ENCODE results near the gene SEC63. TPM values are rescaled to one million over a fixed set of nuclear protein-coding genes. Genes with fewer than 3 reads are reported as not detected.
A peak's percentile ranks its signal among the peaks of the same experiment; 100 is the strongest.
"Not testable (repeated sequence)": the region's sequence is repeated elsewhere in the genome, so short reads cannot be mapped to it uniquely, and the experiment has no call there.

SEC63 gene, protein sequence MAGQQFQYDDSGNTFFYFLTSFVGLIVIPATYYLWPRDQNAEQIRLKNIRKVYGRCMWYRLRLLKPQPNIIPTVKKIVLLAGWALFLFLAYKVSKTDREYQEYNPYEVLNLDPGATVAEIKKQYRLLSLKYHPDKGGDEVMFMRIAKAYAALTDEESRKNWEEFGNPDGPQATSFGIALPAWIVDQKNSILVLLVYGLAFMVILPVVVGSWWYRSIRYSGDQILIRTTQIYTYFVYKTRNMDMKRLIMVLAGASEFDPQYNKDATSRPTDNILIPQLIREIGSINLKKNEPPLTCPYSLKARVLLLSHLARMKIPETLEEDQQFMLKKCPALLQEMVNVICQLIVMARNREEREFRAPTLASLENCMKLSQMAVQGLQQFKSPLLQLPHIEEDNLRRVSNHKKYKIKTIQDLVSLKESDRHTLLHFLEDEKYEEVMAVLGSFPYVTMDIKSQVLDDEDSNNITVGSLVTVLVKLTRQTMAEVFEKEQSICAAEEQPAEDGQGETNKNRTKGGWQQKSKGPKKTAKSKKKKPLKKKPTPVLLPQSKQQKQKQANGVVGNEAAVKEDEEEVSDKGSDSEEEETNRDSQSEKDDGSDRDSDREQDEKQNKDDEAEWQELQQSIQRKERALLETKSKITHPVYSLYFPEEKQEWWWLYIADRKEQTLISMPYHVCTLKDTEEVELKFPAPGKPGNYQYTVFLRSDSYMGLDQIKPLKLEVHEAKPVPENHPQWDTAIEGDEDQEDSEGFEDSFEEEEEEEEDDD
- 100 to 1,000 TPM; 106 to 116 TPM for total RNA-seq

GRCh38 chr6:107957909-107958688 is at the start of gene SEC63:
Gene SEC63 (minus strand): TSS chr6:107958208. CDS start chr6:107958009, 199 bp downstream.
- peaks cover 14% of the 10 kb centered on the region for H3K36me3 Mint-ChIP-seq
- DNase-seq (ENCODE audit: low spot score) (peak; percentile 98), ATAC-seq (peak; percentile 99)
- H3K27ac Mint-ChIP-seq: peak within 1 kb of the TSS; percentile 97 to 98
- H3K4me1 Mint-ChIP-seq (ENCODE audit: low read depth in 2 of 2): peaks cover 17 to 21% of the 10 kb centered on the region in 2 donors
- no peaks in the 10 kb centered on the region for H3K27me3 Mint-ChIP-seq
- peak within 1 kb of the TSS; percentile 100 for H3K4me3 Mint-ChIP-seq
- H3K9me3 Mint-ChIP-seq: no peaks in the 10 kb centered on the region

DNA sequence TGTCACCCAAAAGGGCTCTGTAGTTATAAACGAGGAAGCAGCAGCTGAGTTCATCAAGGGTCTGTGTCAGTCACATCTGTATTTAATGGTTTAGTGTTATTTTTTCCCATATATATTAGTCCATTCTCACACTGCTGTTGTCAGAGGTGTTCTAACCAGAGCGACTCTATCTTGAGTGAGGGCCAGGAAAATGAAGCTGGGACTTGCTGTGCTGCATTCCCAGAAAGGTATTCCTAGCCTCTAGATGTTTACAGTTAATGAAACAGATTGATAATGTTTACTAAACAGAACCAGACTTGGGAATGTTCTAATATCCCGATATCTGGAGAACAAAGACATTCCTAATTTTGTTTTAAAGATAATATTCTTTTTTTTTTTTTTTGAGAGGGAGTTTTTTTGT is 48.0 kb upstream of the SEC63 start:
- Mint-ChIP-seq H3K4me1 (ENCODE audit: low read depth in 2 of 2) (no peaks in the 10 kb centered on the region), H3K36me3 (peaks cover 11% of the 10 kb centered on the region), H3K9me3 (peaks cover 10% of the 10 kb centered on the region), H3K27me3 (peaks cover 0 to 7% of the 10 kb centered on the region in 2 donors), H3K27ac (no peak overlapping the region), H3K4me3 (no peak overlapping the region)
- DNase-seq (ENCODE audit: low spot score): no peak
- no peak for ATAC-seq

DNA sequence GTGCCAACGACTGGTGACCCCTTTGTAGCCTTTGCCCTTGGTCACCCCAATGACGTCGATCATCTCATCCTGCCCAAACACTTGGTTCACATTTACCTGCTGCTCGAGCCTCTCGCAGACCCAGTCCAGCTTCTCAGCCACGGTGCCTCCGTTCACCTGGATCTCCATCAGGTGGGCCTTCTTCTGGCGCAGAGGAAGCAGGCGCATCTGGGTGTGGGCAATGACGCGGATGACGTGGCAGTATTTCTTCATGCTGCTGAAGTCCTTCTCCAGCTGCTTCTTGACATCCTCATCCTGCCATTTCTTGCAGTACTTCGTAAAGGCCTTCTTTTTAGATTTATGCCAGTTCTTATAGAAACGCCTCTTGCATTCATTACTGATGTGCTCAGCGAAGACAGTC is 46.9 kb upstream of the SEC63 start:
- H3K27me3 Mint-ChIP-seq: peaks cover 0 to 7% of the 10 kb centered on the region in 2 donors
- no peak for DNase-seq (ENCODE audit: low spot score)
- ATAC-seq: no peak
- no peak overlapping the region for H3K4me3 Mint-ChIP-seq
- no peaks in the 10 kb centered on the region for H3K4me1 Mint-ChIP-seq (ENCODE audit: low read depth in 2 of 2)
- no peak overlapping the region for H3K27ac Mint-ChIP-seq
- H3K36me3 Mint-ChIP-seq: peaks cover 11% of the 10 kb centered on the region
- peaks cover 9% of the 10 kb centered on the region for H3K9me3 Mint-ChIP-seq

GRCh38 chr6:108002365-108003221 is 44.6 kb upstream of the SEC63 start:
- no peaks in the 10 kb centered on the region for H3K9me3 Mint-ChIP-seq
- H3K36me3 Mint-ChIP-seq: no peaks in the 10 kb centered on the region
- no peaks in the 10 kb centered on the region for H3K4me1 Mint-ChIP-seq (ENCODE audit: low read depth in 2 of 2)
- DNase-seq (ENCODE audit: low spot score): no peak
- H3K27ac Mint-ChIP-seq: no peak overlapping the region
- no peak overlapping the region for H3K4me3 Mint-ChIP-seq
- ATAC-seq: no peak
- peaks cover 0 to 7% of the 10 kb centered on the region in 2 donors for H3K27me3 Mint-ChIP-seq

GRCh38 chr6:108001696-108002231 is 43.8 kb upstream of the SEC63 start:
- H3K27ac Mint-ChIP-seq: no peak overlapping the region
- H3K27me3 Mint-ChIP-seq: peaks cover 0 to 7% of the 10 kb centered on the region in 2 donors
- no peaks in the 10 kb centered on the region for H3K4me1 Mint-ChIP-seq (ENCODE audit: low read depth in 2 of 2)
- no peak for DNase-seq (ENCODE audit: low spot score)
- ATAC-seq: no peak
- H3K36me3 Mint-ChIP-seq: no peaks in the 10 kb centered on the region
- no peak overlapping the region for H3K4me3 Mint-ChIP-seq
- H3K9me3 Mint-ChIP-seq: no peaks in the 10 kb centered on the region

- H3K4me3 Mint-ChIP-seq; H3K27me3 Mint-ChIP-seq; ATAC-seq; H3K4me1 Mint-ChIP-seq (ENCODE audit: low read depth in 2 of 2); DNase-seq (ENCODE audit: low spot score); H3K9me3 Mint-ChIP-seq; H3K36me3 Mint-ChIP-seq; H3K27ac Mint-ChIP-seq: not testable (repeated sequence)
Measured at GRCh38 chr6:108000259-108000658, 42.3 kb upstream of the SEC63 start.

GRCh38 chr6:107999341-107999740 is 41.3 kb upstream of the SEC63 start:
- Mint-ChIP-seq H3K9me3 (no peaks in the 10 kb centered on the region), H3K27me3 (peaks cover 0 to 7% of the 10 kb centered on the region in 2 donors), H3K36me3 (no peaks in the 10 kb centered on the region), H3K27ac (no peak overlapping the region), H3K4me1 (ENCODE audit: low read depth in 2 of 2) (no peaks in the 10 kb centered on the region), H3K4me3 (no peak overlapping the region)
- ATAC-seq (no peak), DNase-seq (ENCODE audit: low spot score) (no peak)

DNA sequence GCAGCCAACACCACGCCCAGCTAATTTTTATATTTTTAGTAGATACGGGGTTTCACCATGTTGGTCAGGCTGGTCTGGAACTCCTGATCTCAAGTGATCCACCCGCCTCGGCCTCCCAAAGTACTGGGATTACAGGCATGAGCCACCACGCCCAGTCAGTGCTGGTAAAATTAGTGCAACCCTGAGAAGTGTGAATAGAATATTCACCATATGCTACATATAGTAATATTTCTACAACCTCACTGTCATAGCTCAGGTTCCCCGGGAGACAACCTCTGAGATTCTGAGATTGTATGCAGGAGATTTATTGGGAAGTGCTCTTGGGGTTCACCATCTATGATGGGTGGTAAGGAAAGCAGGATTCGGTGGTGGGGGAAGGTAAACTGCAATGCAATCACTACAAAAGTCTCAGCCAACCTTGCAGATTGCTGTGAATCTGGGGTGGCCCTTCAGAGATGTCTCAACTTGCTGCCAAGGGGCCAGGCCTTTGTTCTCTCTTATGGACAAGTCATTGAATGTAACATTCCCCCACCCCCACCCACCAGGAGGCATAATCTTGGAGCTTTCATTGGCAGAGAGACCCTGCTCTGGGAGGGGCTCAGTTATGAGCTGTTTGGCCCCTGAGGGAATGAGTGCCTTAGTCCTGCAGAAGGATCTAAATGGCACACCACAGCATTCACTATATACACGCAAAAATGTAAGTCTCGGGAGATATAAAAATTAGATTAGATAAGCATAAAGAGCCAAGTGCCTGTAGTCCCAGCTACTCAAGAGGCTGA is 34.0 kb upstream of the SEC63 start:
- peaks cover 0 to 2% of the 10 kb centered on the region in 2 donors for H3K27me3 Mint-ChIP-seq
- no peak for DNase-seq (ENCODE audit: low spot score)
- no peaks in the 10 kb centered on the region for H3K9me3 Mint-ChIP-seq
- peaks cover 10 to 12% of the 10 kb centered on the region in 2 donors for H3K4me1 Mint-ChIP-seq (ENCODE audit: low read depth in 2 of 2)
- peak overlapping the region; percentile 66 for H3K4me3 Mint-ChIP-seq
- H3K36me3 Mint-ChIP-seq: no peaks in the 10 kb centered on the region
- no peak for ATAC-seq
- peak overlapping the region; percentile 38 to 78 for H3K27ac Mint-ChIP-seq

DNA sequence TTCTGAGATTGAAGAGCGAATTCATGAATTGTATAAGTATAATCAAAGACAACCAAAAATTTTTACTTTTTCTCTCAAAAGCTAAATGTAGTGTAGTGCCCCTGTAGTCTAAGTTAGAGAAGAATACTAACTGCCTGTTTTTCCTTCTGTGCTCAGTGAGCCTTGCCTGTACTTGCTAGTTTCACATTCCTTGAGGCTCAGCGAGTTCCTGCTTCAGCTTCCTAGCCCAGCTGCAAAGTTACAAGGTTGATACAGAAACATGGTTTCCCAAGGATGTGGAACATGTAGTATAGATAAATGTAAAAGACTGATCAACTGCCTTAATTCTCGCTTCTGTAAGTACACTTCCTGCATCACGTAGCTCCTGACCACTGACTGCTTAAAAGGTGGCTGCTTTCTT is 33.1 kb upstream of the SEC63 start:
- Mint-ChIP-seq H3K27ac (peak overlapping the region; percentile 38 to 78), H3K27me3 (peaks cover 0 to 2% of the 10 kb centered on the region in 2 donors), H3K9me3 (no peaks in the 10 kb centered on the region), H3K4me3 (peak overlapping the region; percentile 66), H3K4me1 (ENCODE audit: low read depth in 2 of 2) (peaks cover 10 to 12% of the 10 kb centered on the region in 2 donors), H3K36me3 (no peaks in the 10 kb centered on the region)
- no peak for DNase-seq (ENCODE audit: low spot score)
- ATAC-seq: no peak

DNA sequence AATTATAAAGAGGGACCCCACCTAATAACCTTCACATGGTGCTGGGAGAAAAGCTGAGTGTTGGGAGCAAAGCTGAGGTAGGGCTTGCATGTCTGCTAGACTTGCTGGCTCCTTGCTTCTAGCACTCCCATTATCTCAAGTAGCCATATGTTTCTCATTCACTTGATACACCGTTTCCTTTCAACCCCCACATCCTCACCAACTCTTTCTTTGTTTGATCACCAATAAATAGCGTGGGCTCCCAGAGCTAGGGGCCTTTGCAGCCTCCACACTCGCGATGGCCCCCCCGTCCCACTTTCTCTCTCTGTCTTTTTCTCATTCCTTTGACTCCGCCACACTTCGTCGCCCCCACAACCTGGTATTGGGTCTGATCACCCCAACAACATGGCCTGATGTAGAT is 32.6 kb upstream of the SEC63 start:
- H3K4me3 Mint-ChIP-seq: peak overlapping the region; percentile 66
- H3K4me1 Mint-ChIP-seq (ENCODE audit: low read depth in 2 of 2): peaks cover 10 to 12% of the 10 kb centered on the region in 2 donors

GRCh38 chr6:107989166-107990094 is 31.4 kb upstream of the SEC63 start:
- H3K27ac Mint-ChIP-seq: peak overlapping the region in 1 of 2 donors; percentile 45
- no peaks in the 10 kb centered on the region for H3K36me3 Mint-ChIP-seq
- peaks cover 0 to 6% of the 10 kb centered on the region in 2 donors for H3K27me3 Mint-ChIP-seq
- no peak for ATAC-seq
- H3K4me3 Mint-ChIP-seq: no peak overlapping the region
- no peak for DNase-seq (ENCODE audit: low spot score)
- H3K9me3 Mint-ChIP-seq: no peaks in the 10 kb centered on the region
- H3K4me1 Mint-ChIP-seq (ENCODE audit: low read depth in 2 of 2): peaks cover 10 to 12% of the 10 kb centered on the region in 2 donors

More for the DNA sequence above, 32.6 kb upstream of the SEC63 start:
- H3K36me3 Mint-ChIP-seq; ATAC-seq; H3K27me3 Mint-ChIP-seq; DNase-seq (ENCODE audit: low spot score); H3K9me3 Mint-ChIP-seq: not testable (repeated sequence)
- peak overlapping the region; percentile 38 to 78 for H3K27ac Mint-ChIP-seq

Measured in natural killer cell treated with Interleukin-12 subunit alpha and Interleukin-12 subunit beta and Interleukin-15 and Interleukin-18, amount 100 ng/mL, for 72 hours (primary cell).